NCI-H345 treated with DMSO at 0.1 percent for 48 hours (cell line): Measurements from ENCODE around the gene TBC1D20.
"Not testable (repeated sequence)": the region's sequence is repeated elsewhere in the genome, so short reads cannot be mapped to it uniquely, and the experiment has no call there.

ENCODE experiments used
- DNase-seq: peaks from one replicate; lab custom pipeline; 2025; ENCODE audit not compliant: unreplicated experiment; lab: John Stamatoyannopoulos, UW

TBC1D20 gene

DNA sequence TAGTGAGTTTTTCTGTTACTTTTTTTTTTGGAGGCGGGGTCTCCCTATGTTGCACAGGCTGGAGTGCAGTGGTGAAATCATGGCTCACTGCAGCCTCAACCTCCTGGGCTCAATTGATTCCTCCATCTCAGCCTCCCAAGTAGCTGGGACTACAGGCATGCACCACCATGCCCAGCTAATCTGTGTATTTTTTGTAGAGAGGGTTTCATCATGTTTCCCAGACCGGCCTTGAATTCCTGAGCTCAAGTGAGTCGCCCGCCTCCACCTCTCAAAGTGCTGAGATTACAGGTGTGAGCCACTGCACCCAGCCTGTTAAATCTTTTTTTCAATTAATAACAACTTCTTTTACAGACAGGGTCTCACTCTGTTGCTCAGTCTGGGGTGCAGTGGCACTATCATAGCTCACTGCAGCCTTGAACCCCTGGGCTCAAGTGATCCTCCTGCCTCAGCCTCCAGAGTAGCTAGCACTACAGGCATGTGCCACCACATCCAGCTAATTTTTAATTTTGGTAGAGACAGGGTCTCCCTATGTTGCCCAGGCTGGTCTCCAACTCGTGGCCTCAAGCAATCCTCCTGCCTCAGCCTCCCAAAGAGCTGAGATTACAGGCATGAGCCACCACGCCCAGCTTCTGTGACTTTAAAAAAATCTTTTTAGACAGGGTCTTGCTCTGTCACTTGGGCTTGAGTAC lies 14.4 kb upstream of the TBC1D20 start:
- DNase-seq: not testable (repeated sequence)

DNA sequence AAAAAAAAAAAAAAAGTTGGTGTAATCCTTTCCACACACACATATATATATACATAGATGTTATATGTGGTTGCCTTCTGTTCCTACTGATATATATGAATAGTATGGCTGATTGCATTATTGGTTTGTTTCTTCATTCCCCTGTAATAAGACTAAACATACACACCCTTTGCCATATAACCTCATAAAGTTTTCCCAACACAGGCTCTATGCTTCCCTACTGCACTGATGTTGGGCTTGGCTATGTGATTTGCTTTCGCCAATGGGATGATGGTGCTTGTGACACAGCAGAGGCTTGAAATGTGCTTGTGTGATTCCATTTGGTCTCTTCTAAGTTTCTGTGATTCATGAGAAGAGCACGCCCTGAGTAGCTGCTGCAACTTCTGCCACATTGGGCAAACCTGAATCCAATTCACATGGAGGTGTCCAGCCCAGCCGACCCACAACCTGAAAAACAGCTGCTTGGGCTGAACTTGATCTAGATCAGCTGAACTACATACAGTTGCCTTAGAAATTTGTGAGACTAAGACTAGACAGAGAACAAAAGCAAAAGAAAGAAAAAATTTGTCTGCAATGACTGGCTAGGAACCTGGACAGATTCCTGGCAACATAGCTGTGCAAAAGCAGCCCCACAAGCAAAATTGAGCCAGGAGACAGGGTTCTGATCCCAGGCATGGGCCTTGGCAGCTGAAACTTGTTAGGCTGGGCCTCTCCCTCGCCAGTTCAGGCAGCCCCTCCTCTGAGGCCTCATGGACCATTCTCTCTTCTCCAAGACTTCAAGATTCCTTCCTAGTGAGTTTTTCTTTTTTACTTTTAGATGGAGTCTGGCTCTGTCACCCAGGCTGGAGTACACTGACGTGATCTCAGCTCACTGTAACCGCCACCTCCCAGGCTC lies 13.4 kb upstream of the TBC1D20 start:
- DNase-seq: no peak

DNA sequence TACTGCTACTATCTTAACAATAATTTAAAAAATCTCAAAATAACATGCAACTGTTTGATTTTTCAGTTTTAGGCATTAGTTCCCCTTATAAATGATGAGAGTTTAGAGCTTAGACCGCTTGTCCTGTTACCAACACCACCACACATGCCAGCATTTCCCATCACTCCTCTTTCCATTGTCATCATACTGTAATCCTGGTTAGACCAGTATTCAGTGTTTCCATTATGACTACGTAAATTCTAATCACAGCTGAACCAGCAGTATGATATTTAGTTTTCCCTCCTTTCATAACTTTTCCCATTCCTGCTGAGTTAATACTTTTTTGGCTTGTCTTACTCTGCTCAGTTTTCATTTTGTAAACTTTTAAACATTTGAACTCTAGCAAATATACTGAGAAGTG lies 12.2 kb upstream of the TBC1D20 start:
- no peak for DNase-seq

DNA sequence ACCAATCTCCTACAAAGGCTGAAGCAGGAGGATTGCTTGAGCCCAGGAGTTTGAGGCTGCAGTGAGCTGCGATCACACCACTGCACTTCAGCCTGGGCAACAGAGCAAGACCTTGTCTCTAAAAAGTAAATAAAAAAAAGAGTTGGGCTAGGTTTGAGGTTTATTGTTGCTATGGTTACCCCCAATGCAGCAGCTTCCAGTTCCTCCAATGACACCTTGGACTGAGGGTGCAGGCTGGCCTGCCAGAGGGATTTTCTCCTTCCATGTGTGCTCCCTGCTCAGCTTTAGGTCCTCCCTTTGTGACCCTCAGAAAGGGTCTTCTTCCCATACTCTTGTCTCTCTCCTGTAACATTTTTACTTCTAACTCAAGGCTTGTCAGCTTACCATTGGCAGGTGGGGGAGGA lies 10.6 kb upstream of the TBC1D20 start:
- DNase-seq: no peak

DNA sequence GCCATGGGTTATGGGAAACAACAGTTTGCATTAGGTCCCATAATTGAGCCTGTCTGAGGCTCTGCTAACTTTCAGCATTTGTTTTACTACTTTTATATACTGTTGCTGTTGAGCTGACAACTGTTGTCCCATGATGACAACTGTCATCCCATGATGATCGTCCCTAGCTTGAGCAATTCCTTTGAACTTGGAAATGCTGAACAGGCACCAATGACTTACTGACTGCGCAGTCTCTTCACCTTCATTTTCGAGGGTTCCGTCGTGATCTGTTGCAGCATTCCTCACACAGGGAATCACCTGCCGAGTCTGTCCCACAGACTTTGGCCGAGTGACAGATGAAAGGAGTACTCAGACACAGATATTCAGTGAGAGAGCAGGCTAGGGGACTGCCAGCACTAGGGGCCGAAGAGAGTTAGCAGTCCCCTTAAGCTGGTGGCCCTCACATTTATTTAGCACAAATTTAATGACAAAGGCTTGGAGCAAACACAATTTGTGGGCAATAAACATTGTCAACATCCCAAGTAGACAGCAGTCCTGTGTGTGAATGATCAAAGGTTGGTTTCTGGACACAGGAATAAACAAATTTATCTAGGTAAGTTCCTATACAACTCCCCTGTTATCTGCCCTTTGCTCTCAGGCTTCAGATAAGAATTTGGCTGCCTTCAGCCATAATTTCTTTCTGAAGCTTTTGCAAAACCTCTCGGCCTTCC lies 10.0 kb upstream of the TBC1D20 start:
- DNase-seq: no peak

DNA sequence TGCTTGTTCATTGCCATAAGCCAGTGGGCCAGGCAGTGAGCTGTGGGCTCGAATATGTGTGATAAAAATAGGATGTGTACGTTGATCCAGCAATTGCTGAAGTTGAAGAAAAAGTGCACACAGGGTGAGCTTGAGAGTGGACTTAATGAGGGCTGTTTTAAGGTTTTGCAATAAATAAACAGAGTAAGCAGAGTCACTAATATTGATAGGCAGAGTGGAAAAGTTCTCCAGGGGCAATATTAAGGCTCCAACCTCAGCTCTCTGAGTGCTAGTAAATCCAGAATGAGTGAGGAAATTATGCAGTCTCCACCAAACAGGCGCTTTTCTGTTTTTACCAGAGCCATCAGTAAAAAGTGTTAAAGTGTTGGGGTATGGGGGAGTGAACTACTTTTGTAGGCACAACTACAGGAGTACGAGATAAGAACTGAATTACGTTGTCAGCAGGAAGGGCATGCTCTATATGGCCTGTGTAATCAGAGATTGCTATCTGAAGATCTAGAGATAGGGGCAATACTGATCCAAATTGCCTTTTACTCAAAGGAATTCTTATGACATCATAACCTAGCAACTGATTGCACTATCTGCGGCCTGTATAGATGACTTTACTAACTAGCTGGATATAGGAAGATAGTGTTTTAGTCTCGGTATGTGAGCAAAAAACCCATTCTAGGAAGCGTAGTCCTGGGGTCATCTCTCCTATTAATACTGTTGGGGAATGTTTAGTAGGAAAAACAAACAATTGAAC lies 7.6 kb upstream of the TBC1D20 start:
- no peak for DNase-seq

DNA sequence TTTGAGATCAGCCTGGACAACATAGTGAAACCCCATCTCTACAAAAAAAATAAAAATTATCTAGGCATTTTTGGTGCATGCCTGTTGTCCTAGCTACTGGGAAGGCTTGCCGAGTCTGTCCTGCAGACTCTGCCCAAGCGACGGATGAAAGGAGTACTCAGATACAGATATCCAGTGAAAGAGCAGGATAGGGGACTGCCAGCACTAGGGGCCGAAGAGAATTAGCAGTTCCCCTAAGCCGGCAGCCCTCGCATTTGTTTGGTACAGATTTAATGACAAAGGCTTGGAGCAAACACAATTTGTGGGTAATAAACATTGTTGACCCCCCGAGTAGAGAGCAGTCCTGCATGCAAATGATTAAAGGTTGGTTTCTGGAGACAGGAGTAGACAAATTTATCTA lies 5.4 kb upstream of the TBC1D20 start:
- DNase-seq: no peak

DNA sequence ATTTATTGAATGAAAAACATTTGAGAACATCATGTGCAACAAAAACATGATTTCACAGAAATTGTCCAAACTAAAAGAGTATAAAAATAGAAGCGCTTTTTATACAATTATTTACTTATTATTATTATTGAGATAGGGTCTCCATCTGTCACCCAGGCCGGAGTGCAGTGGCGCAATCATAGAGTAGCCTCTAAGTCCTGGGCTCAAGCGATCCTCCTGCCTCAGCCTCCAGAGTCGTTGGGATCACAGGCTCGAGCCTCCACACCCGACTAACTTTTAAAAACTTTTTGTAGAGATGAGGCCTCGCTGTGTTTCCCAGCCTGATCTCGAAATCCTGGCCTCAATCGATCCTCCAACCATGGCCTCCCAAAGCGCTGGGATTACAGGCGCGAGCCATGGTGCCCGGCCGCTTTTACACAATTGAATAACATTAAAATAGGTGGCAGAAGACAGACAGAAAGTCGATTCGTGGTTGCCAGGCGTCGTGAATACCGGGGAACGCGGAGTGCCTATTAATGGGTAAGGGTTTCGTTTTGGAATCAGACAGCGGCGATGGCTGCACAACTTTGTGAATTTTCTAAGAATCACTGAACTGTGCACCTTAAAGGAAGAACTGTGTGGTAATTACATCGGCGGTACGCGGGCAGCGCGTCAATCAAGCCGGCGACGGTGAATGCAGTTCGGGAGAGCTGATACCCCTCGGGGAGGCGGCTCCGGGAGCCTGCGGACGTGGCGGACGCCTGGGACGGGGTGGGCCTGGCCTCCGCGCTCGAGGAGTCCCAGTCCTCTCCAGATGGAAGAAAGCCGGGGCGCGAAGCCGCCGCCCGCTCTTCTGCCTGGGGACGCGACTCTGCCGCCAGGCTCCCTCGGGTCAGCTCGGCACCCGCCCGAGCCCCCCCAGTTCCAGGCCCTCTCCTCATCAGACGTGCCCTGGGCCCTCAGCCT lies 807 bp downstream of the TBC1D20 start:
- peak; percentile 39 for DNase-seq

DNA sequence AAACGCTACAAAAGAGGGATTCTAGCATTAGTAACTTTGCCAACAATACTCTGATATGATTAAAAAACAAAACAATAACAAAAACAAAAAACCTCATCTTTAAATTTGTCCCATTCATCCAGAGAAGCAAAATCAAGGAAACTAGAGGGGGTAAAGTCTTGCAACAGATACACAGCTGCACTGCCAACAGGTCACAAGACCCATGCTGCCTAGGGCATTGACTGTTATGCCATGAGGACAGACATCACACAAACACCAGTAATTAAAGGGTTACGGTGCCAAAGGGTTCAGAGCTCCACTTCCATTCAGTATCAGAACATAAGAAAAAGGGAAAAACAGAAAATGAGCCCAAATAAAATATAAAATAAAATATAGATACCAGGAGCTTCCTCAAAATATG lies 1.6 kb downstream of the TBC1D20 start:
- DNase-seq: no peak

DNA sequence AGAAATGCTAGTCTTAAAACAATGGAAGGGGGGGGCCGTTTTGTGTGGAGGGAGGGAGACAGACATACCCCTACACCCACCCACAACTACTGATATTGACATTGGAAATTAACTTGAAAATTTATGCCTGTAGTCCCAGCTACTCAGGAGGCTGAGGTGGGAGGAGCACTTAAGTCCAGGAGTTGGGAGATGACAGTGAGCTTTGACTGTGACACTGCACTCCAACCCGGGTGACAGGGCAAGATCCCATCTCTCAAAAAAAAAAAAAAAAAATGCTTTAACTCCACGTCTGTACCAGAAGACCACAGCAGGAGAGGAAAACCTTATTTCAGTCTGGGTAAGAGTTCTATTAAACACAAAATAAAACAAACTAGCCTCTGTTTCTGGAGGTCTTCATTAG lies 2.2 kb downstream of the TBC1D20 start:
- no peak for DNase-seq

DNA sequence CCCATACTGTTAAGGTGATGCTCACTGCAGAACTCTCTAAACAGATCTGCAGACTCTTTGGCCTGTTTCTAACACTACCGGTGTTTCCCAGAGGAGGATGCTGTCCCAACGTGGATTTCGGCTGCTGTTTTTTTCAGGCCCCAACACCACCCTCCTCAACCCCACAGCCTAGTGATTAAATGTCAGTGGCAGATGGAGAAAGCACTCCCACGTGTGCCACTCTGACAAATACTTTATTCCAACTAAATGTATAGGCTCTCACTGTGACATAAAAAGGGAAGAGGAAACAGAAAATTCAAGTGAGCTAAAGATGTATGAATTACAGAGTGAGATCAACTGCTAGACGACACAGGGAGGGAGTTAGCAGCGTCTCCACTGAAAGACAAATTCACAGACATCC lies 3.6 kb downstream of the TBC1D20 start:
- no peak for DNase-seq

DNA sequence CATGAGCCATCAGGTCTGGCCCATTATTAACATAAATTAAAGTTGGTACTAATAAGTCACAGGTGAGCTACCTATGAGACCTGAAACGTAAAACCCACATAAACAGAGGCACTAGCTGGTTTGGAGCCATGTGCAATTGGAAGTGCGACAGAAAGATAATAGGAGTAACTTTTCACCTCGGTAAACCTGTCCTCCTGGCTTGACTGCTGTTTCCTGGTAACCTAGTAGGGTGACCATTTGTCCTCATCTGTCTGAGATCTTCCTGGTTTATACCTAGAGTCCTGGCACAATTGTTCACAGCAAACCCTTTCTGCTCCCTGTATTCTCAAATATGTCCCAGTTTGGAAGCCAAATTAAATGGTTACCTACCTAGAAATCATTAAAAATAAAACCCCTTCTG lies 7.4 kb downstream of the TBC1D20 start:
- DNase-seq: no peak

DNA sequence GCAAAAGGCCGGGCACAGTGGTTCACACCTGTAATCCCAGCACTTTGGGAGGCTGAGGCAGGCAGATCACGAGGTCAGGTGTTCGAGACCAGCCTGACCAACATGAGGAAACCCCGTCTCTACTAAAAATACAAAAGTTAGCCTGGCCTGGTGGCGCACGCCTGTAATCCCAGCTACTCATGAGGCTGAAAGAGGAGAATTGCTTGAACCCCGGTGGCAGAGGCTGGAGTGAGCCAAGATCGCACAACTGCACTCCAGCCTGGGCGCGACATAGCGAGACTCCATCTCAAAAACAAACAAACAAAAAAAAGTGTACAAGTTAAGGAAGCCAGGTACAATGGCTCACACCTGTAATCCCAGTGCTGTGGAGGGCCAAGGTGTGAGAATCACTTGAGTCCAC lies 10.3 kb downstream of the TBC1D20 start:
- DNase-seq: not testable (repeated sequence)

DNA sequence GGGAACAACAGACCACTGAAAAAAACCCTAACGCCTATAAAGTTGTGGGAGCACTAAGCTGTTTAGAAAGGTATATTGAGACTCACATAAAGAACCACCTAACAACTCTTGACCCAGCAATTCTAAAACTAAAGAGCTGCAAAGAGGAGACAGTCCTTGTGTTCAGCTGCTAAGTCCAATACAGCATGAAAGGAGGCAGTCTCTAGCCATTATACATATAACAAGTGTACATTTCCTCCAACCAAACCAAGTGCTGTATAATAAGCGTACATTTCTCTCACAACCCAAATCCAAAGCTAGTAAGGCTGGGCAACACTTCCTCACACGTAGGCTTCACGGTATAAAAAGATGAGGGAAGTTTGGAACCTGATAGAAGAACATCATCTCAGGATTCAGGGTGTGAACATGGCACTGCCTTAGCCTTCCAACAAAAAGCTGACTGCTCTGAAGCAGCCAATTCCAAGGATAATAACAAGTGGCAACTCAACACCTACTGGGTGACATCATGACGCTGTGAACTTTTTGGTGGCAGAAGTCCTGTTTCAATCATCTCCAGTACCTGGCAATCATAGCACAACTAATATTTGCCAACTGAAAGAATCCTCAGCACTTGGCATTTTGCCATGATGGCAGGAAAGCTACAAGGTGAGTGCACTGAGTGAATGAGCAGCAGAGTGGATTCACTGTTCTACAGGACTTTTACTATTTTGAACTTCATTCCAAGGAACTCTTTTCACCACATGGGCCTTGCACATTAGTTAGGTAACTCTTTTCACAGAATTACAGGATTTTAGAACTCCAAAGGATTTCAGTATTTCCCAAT lies 16.6 kb downstream of the TBC1D20 start:
- no peak for DNase-seq

DNA sequence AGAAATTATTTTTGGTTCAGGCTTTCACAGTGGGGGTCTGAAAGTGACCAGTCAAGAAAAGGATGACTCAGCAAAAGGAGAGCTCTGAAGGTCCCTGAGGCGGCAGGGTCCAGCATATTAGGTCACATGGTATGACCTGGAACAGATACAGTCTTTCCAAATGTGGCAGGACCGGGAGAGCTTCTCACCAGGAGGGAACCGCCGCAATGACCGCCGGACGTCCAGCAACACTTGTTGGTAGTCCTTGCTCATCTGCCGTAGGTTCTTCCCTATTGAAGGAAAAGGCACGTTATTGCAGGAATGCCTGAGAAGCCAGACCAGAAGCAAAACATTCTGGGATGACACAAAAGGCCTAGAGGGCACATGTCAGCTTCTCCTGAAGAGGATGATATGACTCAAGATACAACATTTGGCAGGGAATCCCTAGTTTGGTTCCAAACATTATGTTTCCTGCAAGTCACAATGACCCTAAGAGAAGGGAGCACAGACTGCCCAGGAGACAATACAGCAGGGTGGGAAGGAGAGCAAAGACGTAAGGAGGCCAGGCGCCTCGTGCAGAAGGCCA lies 17.4 kb downstream of the TBC1D20 start:
- no peak for DNase-seq

DNA sequence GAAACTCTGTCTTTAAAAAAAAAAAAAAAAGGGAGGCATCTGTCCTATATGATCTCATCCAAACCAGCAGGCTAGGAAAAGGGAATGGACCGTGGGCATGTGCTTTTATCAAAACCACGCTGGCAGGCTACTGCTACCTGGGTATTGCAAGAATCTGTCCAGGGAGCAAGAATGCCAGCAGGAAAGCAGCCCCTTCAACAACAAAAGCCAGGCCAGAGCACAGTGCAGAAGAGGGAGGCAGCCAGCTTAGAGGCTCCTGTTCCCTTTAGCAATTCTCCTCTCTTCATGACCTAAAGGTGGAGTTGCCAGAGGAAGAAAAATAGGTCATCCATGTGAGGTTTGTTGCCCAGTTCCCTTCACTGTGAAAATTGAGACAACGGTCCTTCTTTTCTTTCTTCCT lies 18.2 kb downstream of the TBC1D20 start:
- no peak for DNase-seq

DNA sequence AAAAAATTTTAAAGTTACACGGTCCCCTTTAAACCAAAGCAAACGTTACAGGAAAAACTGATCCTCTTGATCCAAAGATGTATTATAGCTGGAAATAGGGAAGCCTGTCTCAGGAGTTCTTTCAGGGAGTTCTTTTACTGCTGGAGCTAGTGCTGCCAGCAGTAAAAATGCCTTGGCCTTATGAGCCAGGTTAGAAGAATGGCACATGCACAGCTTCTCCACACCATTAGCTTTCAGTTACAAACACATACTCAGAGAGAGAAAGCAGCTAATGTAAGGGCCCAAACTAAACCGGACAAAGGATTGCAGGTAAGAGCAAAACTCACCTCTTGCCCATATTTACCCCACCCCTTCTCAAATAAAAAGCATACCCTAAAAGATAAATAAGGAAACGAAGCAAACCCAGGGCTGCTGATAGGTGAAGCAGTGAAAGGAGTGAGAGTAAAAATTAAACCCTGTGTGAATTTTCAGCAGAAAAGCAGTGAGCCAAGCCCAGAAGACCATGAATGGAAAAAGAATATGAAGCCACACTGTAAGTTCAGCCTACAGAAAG lies 19.0 kb downstream of the TBC1D20 start:
- no peak for DNase-seq

DNA sequence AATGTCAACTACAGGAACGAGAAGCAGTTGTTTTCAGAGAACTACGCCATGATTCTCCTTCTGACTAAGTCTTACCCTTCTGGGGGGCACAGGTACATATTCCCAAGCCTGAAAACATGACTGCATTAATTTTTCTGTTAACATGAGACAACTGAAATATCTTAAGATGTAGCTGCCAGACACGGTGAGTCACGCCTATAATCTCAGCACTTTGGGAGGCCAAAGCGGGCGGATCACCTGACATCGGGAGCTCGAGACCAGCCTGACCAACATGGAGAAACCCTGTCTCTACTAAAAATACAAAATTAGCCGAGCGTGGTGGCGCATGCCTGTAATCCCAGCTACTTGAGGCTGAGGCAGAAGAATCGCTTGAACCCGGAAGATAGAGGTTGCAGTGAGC lies 21.7 kb downstream of the TBC1D20 start:
- no peak for DNase-seq

DNA sequence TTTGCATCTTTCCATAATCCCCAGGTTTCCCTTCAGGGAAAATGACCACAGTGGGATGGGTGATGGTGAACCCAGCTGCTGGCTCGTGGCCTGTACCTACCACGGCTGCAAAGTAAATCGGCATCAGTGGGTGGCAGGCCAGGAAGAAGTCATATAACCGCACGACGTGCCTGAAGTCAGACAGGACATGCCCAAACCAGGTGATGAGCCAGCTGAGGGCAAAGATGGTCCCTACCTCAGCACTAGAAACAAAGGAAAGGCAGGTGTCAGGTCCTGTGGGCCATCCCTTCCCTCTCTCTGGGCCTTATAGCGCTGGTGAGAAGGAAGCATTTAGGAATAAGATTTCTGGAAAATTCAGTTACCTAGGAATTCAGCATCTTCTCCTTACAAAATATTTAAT lies 22.2 kb downstream of the TBC1D20 start:
- DNase-seq: no peak
